Choroid plexus epithelial cell (primary cell): ENCODE data around the gene SVOPL.

Experiments
- DNase-seq: peaks from one replicate; pipeline ENCODE4 v3.0.0-alpha.2; 2010; ENCODE audit warnings: low read depth
- H3K4me3 ChIP-seq: 2 replicates; pipeline ENCODE4 v1.5.1; 2011; ENCODE audit warnings: low read depth, mild to moderate bottlenecking, control low read depth, low read length, moderate library complexity
- CTCF ChIP-seq: conservative IDR thresholded peaks from 2 replicates; pipeline ENCODE4 v1.5.1; 2011; ENCODE audit warnings: low read depth, mild to moderate bottlenecking, control low read depth, inconsistent platforms, low read length, moderate library complexity

Gene SVOPL

DNA sequence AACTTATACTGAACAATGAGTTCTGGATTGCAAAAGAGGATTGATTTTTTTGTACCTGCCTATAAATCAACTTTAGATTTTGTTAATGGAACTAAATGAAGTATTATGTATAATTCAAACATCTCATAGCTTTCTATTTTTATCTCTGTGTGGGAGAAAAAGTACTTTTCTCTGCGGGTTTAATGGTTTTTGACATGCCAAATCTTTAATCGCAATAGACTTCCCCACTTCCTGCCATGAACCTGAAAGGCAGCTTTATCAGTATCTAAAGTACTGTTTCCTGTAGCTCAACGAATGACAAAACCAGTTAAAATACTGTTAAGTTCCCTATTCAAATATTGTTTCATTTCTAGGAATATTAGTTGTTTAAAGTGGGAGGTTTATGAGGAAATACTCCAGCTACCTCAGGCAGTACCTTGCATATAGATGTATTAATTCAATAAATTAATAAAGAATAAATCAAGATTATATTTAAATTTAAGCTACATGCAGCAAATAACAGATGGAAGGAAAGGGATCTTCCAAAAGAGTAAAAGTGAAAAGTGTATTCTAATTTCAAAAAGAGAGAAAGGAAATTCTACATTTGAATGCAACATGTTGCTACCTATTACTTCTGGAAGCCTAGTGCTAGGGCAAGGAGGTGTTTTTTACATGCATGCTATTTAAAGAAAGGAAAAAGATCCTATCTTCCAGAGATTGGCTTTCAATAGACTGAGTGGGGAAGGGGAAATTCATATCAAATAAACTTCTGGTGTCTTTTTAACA is 75.9 kb downstream of the SVOPL start:
- no peak for DNase-seq
- TF ChIP-seq CTCF: no peak
- no peak overlapping the region for H3K4me3 ChIP-seq

GRCh38 chr7:138622841-138623240 is 78.3 kb downstream of the SVOPL start:
- TF ChIP-seq CTCF: no peak
- no peak for DNase-seq
- no peak overlapping the region for H3K4me3 ChIP-seq

- DNase-seq: no peak
- no peak for TF ChIP-seq CTCF
- H3K4me3 ChIP-seq: no peak overlapping the region
Observed at GRCh38 chr7:138618933-138619332, 82.2 kb downstream of the SVOPL start.

DNA sequence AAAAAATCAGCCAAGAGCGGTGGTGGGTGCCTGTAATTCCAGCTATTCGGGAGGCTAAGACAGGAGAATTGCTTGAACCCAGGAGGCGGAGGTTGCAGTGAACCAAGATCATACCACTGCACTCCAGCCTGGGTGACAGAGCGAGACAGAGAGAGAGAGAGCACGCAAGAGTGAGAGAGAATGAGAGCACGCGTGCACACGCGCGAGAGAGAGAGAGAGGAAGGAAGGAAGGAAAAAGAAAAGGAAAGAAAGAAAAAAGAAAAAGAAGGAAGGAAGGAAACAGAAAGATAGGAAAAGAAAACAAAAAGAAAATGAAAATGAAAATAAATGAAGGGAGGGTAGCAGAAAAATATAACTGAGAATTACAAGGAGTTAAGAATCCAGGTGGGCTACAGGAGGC is 82.7 kb downstream of the SVOPL start:
- H3K4me3 ChIP-seq: no peak overlapping the region
- no peak for DNase-seq
- TF ChIP-seq CTCF: no peak

- TF ChIP-seq CTCF: no peak
- H3K4me3 ChIP-seq: no peak overlapping the region
- DNase-seq: no peak
Observed at GRCh38 chr7:138616085-138616484, 85.1 kb downstream of the SVOPL start.

DNA sequence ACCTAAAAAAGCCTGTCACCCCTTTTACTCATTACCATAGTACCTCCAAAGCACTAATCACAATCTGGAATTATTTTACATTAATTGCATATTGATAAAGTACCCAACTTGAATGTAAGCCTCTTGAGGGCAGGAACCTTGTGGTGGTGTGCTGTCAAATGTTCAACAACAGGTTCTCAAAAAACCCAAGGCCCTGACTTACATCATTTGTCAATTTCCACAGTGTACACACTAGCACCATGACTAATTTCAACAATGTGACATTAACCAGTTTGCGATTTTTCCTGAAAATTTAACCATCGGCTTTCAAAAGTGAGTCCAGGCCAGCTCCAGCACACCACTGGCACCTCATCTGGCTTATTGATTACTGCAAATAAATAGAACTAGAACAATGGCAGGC is 87.5 kb downstream of the SVOPL start:
- no peak for DNase-seq
- no peak overlapping the region for H3K4me3 ChIP-seq
- TF ChIP-seq CTCF: no peak

DNA sequence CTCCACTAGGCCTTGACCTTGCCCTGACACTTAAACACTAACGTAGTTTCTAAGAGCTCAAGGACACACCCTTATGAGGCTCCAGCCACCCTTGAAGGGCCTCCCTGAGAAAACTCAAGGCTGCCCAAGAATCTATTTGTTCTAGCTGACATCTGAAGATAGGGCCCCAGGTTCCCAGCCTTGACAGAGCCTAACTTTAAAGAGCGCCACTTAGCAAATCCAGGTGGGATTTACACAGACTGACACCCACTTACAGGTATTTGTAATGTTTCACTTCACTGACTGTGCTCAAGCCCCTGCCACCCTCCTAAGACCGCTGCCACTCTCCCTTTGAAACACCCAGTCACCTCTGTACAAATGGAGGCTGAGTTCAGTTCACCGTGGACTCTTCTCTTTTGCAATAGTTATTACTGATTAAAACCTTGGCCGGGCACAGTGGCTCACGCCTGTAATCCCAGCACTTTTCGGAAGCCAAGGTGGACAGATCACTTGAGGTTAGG is 90.4 kb downstream of the SVOPL start:
- TF ChIP-seq CTCF: no peak
- H3K4me3 ChIP-seq: no peak overlapping the region
- no peak for DNase-seq
